Breast epithelium (tissue), 4 donors: ENCODE measurements around the gene TUBB4B. TPM values are rescaled to one million over a fixed set of nuclear protein-coding genes. Genes with fewer than 3 reads are reported as not detected.
"Not testable (repeated sequence)": the region's sequence is repeated elsewhere in the genome, so short reads cannot be mapped to it uniquely, and the experiment has no call there.

Experiments
- DNase-seq, 2 donors: peaks; one replicate each; pipeline ENCODE4 v3.0.0-alpha.2; 2019; ENCODE audit warnings: low spot score in 2 of 2
- H3K27ac ChIP-seq, 2 donors: fragments of 200-600 bp; sonication (generic) in 1 of 2; one replicate each; pipeline ENCODE4 v1.5.1; 2016 to 2019; ENCODE audit warnings: mild to moderate bottlenecking in 1 of 2
- H3K27me3 ChIP-seq, 2 donors: fragments of 200-600 bp; sonication (generic) in 1 of 2; one replicate each; pipeline versions ENCODE4 v1.5.1 to v1.6.0; 2017 to 2019; ENCODE audit warnings: control low read depth in 1 of 2, mild to moderate bottlenecking in 1 of 2
- H3K36me3 ChIP-seq: fragments of 200-600 bp; one replicate; pipeline ENCODE4 v1.5.1; 2019
- H3K4me1 ChIP-seq, 2 donors: fragments of 200-600 bp; sonication (generic); one replicate each; pipeline ENCODE4 v1.5.1; 2016 to 2019; ENCODE audit warnings: control low read depth in 1 of 2
- H3K4me3 ChIP-seq, 3 donors: fragments of 200-600 bp; sonication (generic); 1 replicate in 2 of 3; 2 replicates in 1 of 3; pipeline ENCODE4 v1.5.1; 2016 to 2019; ENCODE audit warnings: mild to moderate bottlenecking in 3 of 3, moderate library complexity in 2 of 3
- H3K9me3 ChIP-seq, 2 donors: fragments of 200-600 bp; sonication (generic) in 1 of 2; one replicate each; pipeline ENCODE4 v1.5.1; 2016 to 2019; ENCODE audit warnings: control low read depth in 1 of 2
- POLR2A ChIP-seq: fragments of 450-650 bp; IDR thresholded peaks from one replicate; pipeline ENCODE4 v1.6.1; 2016; ENCODE audit warnings: antibody characterized with exemption, mild to moderate bottlenecking, moderate library complexity
- POLR2AphosphoS5 ChIP-seq, 3 donors: sonication (generic); formaldehyde crosslinking; IDR thresholded peaks; one replicate each; pipeline ENCODE4 v1.6.1; 2017; ENCODE audit warnings: antibody characterized with exemption in 3 of 3
- intact Hi-C: fragments of 100-400 bp; cut with DNase I; formaldehyde crosslinking; loops from one replicate; pipeline ENCODE4 v1.15.1; 2023; ENCODE audit warnings: low total_unique reads
- total RNA-seq, 3 donors: library from RNA; depleted of rRNA; stranded (reverse); fragments of >200 nt; gene quantifications; one replicate each; pipeline ENCODE4 v1.1.0, GENCODE V29; 2016
- TF ChIP-seq, protein P1 (sequence below), 3 donors: fragments of 450-650 bp; IDR thresholded peaks; one replicate each; pipeline ENCODE4 v1.5.1; 2016 to 2017; ENCODE audit warnings: antibody characterized with exemption in 3 of 3, mild to moderate bottlenecking in 3 of 3, moderate library complexity in 3 of 3

The TUBB4B gene
- total RNA-seq, 3 donors from 2014 or later: 112 to 188 (median 183) TPM

GRCh38 chr9:137237759-137238726 lies 3.0 kb upstream of the TUBB4B start:
- no peak overlapping the region for H3K4me3 ChIP-seq
- H3K27ac ChIP-seq: peak overlapping the region; percentile 80
- H3K9me3 ChIP-seq: no peaks in the 10 kb centered on the region
- DNase-seq: peak; percentile 50 to 80
- peaks cover 5 to 28% of the 10 kb centered on the region in 2 donors for H3K4me1 ChIP-seq
- H3K27me3 ChIP-seq: peaks cover 18 to 30% of the 10 kb centered on the region in 2 donors
- TF ChIP-seq POLR2AphosphoS5 (IDR thresholded peaks at IDR 0.05): no peak
- no peak for TF ChIP-seq POLR2A
- TF ChIP-seq, protein P1, sequence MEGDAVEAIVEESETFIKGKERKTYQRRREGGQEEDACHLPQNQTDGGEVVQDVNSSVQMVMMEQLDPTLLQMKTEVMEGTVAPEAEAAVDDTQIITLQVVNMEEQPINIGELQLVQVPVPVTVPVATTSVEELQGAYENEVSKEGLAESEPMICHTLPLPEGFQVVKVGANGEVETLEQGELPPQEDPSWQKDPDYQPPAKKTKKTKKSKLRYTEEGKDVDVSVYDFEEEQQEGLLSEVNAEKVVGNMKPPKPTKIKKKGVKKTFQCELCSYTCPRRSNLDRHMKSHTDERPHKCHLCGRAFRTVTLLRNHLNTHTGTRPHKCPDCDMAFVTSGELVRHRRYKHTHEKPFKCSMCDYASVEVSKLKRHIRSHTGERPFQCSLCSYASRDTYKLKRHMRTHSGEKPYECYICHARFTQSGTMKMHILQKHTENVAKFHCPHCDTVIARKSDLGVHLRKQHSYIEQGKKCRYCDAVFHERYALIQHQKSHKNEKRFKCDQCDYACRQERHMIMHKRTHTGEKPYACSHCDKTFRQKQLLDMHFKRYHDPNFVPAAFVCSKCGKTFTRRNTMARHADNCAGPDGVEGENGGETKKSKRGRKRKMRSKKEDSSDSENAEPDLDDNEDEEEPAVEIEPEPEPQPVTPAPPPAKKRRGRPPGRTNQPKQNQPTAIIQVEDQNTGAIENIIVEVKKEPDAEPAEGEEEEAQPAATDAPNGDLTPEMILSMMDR (IDR thresholded peaks at IDR 0.05): no peak
- intact Hi-C loops: loop anchor here (10.0 kb wide), 1 partner anchor 123 kb away; the partner anchor contains the start of gene DPP7
- no peaks in the 10 kb centered on the region for H3K36me3 ChIP-seq

DNA sequence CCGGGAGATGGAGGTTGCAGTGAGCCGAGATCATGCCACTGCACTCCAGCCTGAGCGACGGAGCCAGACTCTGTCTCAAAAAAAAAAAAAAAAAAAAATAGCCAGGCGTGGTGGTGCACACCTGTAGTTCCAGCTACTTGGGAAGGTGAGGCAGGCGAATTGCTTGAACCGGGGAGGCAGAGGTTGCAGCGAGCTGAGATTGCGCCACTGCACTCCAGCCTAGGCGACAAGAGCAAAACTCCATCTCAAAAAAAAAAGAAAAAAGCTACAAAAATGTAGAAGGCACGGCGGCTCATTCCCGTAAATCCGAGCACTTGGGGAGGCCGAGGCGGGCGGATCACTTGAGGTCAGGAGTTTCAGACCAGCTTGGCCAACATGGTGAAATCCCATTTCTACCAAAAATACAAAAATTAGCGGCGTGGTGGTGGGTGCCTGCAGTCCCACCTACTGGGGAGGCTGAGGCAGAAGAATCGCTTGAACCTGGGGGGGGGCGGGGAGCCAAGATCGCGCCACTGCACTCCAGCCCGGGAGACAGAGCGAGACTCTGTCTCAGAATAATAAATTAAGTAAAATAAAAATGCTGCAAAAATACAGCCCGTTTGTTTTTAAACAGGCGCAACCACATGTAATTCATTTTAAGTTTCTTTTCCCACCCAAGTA lies 1.4 kb upstream of the TUBB4B start:
- peaks cover 5 to 28% of the 10 kb centered on the region in 2 donors for H3K4me1 ChIP-seq
- peak overlapping the region; percentile 65 to 98 (median 71) for H3K4me3 ChIP-seq
- not testable (repeated sequence) for H3K36me3 ChIP-seq, DNase-seq, H3K9me3 ChIP-seq
- intact Hi-C loops: loop anchor here (10.0 kb wide), 1 partner anchor 125 kb away; the partner anchor contains the start of gene DPP7
- H3K27me3 ChIP-seq: peaks cover 6 to 13% of the 10 kb centered on the region in 2 donors
- H3K27ac ChIP-seq: peak overlapping the region; percentile 91 to 97

GRCh38 chr9:137240318-137240840 lies 708 bp upstream of the TUBB4B start:
- no peaks in the 10 kb centered on the region for H3K36me3 ChIP-seq
- intact Hi-C loops: no loop called here
- peaks cover 5 to 28% of the 10 kb centered on the region in 2 donors for H3K4me1 ChIP-seq
- H3K4me3 ChIP-seq: peak overlapping the region; percentile 65 to 98 (median 71)
- TF ChIP-seq, protein P1 (IDR thresholded peaks at IDR 0.05): no peak
- TF ChIP-seq POLR2AphosphoS5 (IDR thresholded peaks at IDR 0.05) (peak; percentile 20 to 75 (median 44)), POLR2A (peak; percentile 34)
- peak overlapping the region; percentile 91 to 97 for H3K27ac ChIP-seq
- peak; percentile 72 to 79 for DNase-seq
- no peaks in the 10 kb centered on the region for H3K9me3 ChIP-seq
- H3K27me3 ChIP-seq: peaks cover 2 to 6% of the 10 kb centered on the region in 2 donors

DNA sequence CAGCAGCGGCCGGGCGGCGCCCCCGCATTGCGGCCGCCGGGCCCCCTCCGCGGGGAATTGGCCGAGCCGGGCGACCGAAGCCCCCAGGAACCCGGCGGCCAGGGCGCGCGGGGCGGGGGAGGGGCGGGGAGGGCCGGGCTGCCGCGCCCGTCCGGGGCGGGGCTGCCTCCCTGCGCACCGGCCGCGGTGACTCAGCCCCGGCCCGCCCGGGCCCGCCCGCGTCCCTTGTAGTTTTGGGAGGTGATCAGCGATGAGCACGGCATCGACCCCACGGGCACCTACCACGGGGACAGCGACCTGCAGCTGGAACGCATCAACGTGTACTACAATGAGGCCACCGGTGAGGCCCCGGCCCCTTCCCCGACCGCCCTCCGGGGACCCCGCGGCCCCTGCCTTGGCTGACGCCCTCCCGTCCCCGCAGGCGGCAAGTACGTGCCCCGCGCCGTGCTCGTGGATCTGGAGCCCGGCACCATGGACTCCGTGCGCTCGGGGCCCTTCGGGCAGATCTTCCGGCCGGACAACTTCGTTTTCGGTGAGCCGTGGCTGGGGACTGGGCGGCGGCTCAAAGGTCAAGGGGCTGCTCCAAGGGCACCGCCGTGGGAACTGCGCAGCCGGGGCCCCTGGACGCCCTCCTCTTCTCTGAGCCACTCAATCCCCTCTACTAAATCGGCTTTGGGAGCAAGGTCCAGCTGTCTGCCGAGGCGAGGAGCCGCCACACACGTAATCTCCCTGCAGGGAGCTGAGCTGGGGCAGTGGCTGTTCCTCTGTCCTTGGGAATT lies 592 bp downstream of the TUBB4B start:
- peak in 1 of 3 donors; percentile 48 for TF ChIP-seq POLR2AphosphoS5 (IDR thresholded peaks at IDR 0.05)
- TF ChIP-seq, protein P1 (IDR thresholded peaks at IDR 0.05): no peak
- no peak for TF ChIP-seq POLR2A
- intact Hi-C loops: no loop called here
- Histone ChIP-seq H3K4me1 (peaks cover 5 to 19% of the 10 kb centered on the region in 2 donors), H3K4me3 (peak overlapping the region; percentile 71 to 98 (median 76)), H3K9me3 (no peaks in the 10 kb centered on the region), H3K36me3 (no peaks in the 10 kb centered on the region), H3K27me3 (no peaks in the 10 kb centered on the region), H3K27ac (peak overlapping the region; percentile 83 to 99)
- DNase-seq: peak in 1 of 2 donors; percentile 51
